Stromal cell of bone marrow (primary cell): Measurements from ENCODE around the gene CCDC171.
A peak's percentile ranks its signal among the peaks of the same experiment; 100 is the strongest.
"Not testable (repeated sequence)": the region's sequence is repeated elsewhere in the genome, so short reads cannot be mapped to it uniquely, and the experiment has no call there.

Experiments
- DNase-seq: peaks from one replicate; pipeline ENCODE4 v3.0.0-alpha.2; 2012; ENCODE audit warnings: low read depth

The CCDC171 gene

GRCh38 chr9:15763371-15763770 is 210.5 kb downstream of the CCDC171 start:
- DNase-seq = no peak

GRCh38 chr9:15764131-15764530 is 211.3 kb downstream of the CCDC171 start:
- DNase-seq = no peak

GRCh38 chr9:15769547-15769946 is 216.7 kb downstream of the CCDC171 start:
- DNase-seq = no peak

- DNase-seq = no peak
These were observed 226.0 kb downstream of the CCDC171 start for GRCh38 chr9:15778861-15779260.

- DNase-seq = no peak
These were observed 229.3 kb downstream of the CCDC171 start for GRCh38 chr9:15782106-15782505.

- DNase-seq = no peak
These were observed 232.7 kb downstream of the CCDC171 start for GRCh38 chr9:15785584-15785983.

GRCh38 chr9:15786616-15787015 is 233.8 kb downstream of the CCDC171 start:
- no peak for DNase-seq

- DNase-seq = not testable (repeated sequence)
These were observed 257.5 kb downstream of the CCDC171 start for GRCh38 chr9:15810219-15810899.

GRCh38 chr9:15813076-15813475 is 260.2 kb downstream of the CCDC171 start:
- no peak for DNase-seq

GRCh38 chr9:15824310-15824709 is 271.5 kb downstream of the CCDC171 start:
- DNase-seq = no peak

GRCh38 chr9:15831384-15831783 is 278.5 kb downstream of the CCDC171 start:
- no peak for DNase-seq

GRCh38 chr9:15834541-15834940 is 281.7 kb downstream of the CCDC171 start:
- DNase-seq = no peak

- peak; percentile 40 for DNase-seq
These were observed 284.3 kb downstream of the CCDC171 start for GRCh38 chr9:15837079-15837679.

GRCh38 chr9:15842051-15842450 is 289.2 kb downstream of the CCDC171 start:
- no peak for DNase-seq

GRCh38 chr9:15843316-15843715 is 290.5 kb downstream of the CCDC171 start:
- DNase-seq = no peak

- no peak for DNase-seq
These were observed 291.1 kb downstream of the CCDC171 start for GRCh38 chr9:15843931-15844330.

- no peak for DNase-seq
These were observed 293.8 kb downstream of the CCDC171 start for GRCh38 chr9:15846611-15847010.

- no peak for DNase-seq
These were observed 297.0 kb downstream of the CCDC171 start for GRCh38 chr9:15849871-15850270.

- no peak for DNase-seq
These were observed 298.9 kb downstream of the CCDC171 start for GRCh38 chr9:15851766-15852165.

GRCh38 chr9:15856591-15856990 is 303.7 kb downstream of the CCDC171 start:
- peak; percentile 24 for DNase-seq

- no peak for DNase-seq
These were observed 314.5 kb downstream of the CCDC171 start for GRCh38 chr9:15867334-15867733.

GRCh38 chr9:15867988-15868387 is 315.1 kb downstream of the CCDC171 start:
- no peak for DNase-seq

GRCh38 chr9:15873573-15874177 is 320.8 kb downstream of the CCDC171 start:
- DNase-seq = peak; percentile 51

- no peak for DNase-seq
These were observed 329.5 kb downstream of the CCDC171 start for GRCh38 chr9:15882328-15882727.
